A549 (cell line): ENCODE data around the gene AFG3L2.

ENCODE experiments used
- BHLHE40 ChIP-seq: IDR thresholded peaks from 2 replicates; pipeline ENCODE4 v1.6.1; 2012; ENCODE audit warnings: low read depth, low read length, inconsistent platforms
- CEBPB ChIP-seq, 2 experiments: fragments of >200 bp in 1 of 2; sonication (Bioruptor Twin) in 1 of 2; formaldehyde crosslinking in 1 of 2; IDR thresholded peaks; 2 replicates each; pipeline ENCODE4 v1.6.1; 2012 to 2016
- CTCF ChIP-seq: fragments of >200 bp; sonication (Bioruptor Twin); formaldehyde crosslinking; IDR thresholded peaks from 3 replicates; pipeline ENCODE4 v1.5.1; 2016
- E2F6 ChIP-seq: IDR thresholded peaks from 2 replicates; pipeline ENCODE4 v1.6.1; 2012; ENCODE audit warnings: low read depth, borderline replicate concordance
- ELK1 ChIP-seq: fragments of 150-350 bp; IDR thresholded peaks from 2 replicates; pipeline ENCODE4 v1.6.1; 2014; ENCODE audit warnings: low read depth, mild to moderate bottlenecking, low read length
- EP300 ChIP-seq, 2 experiments: fragments of >200 bp; sonication (Bioruptor Twin); formaldehyde crosslinking; IDR thresholded peaks; 2 replicates in 1 of 2; 3 replicates in 1 of 2; pipeline ENCODE4 v1.6.1; 2016 to 2017
- MAFK ChIP-seq: fragments of 450-650 bp; IDR thresholded peaks from 2 replicates; pipeline ENCODE4 v1.6.1; 2014; ENCODE audit not compliant: partially characterized antibody
- MAX ChIP-seq: IDR thresholded peaks from 2 replicates; pipeline ENCODE4 v1.6.1; 2012
- MAZ ChIP-seq: fragments of 150-350 bp; IDR thresholded peaks from 2 replicates; pipeline ENCODE4 v1.6.1; 2014; ENCODE audit warnings: antibody characterized with exemption, low read depth, low read length, borderline replicate concordance
- POLR2A ChIP-seq: IDR thresholded peaks from 2 replicates; pipeline ENCODE4 v1.6.1; 2012; ENCODE audit warnings: mild to moderate bottlenecking, low read length
- RNF2 ChIP-seq: fragments of 200-600 bp; sonication (generic); IDR thresholded peaks from 2 replicates; pipeline ENCODE4 v1.6.1; 2016; ENCODE audit warnings: low read depth, mild to moderate bottlenecking, antibody characterized with exemption, moderate library complexity, borderline replicate concordance

- no peak for TF ChIP-seq MAZ
- TF ChIP-seq MAX, result no peak
- no peak for TF ChIP-seq CTCF
- no peak for TF ChIP-seq RNF2
- no peak for TF ChIP-seq POLR2A
- no peak for TF ChIP-seq BHLHE40
- TF ChIP-seq E2F6, result no peak
- no peak for TF ChIP-seq EP300 (IDR thresholded peaks at IDR 0.05)
- no peak for TF ChIP-seq CEBPB (IDR thresholded peaks at IDR 0.05)
- no peak for TF ChIP-seq MAFK
- TF ChIP-seq ELK1, result no peak
Measured at GRCh38 chr18:12305930-12306629, 70.9 kb downstream of the AFG3L2 start.
